T-helper 9 cell (primary cell): ENCODE data around the gene RERE.
"Not testable (repeated sequence)": the region's sequence is repeated elsewhere in the genome, so short reads cannot be mapped to it uniquely, and the experiment has no call there.

Experiments
- DNase-seq: peaks from one replicate; pipeline ENCODE4 v3.0.0-alpha.2; 2020

Gene RERE

DNA sequence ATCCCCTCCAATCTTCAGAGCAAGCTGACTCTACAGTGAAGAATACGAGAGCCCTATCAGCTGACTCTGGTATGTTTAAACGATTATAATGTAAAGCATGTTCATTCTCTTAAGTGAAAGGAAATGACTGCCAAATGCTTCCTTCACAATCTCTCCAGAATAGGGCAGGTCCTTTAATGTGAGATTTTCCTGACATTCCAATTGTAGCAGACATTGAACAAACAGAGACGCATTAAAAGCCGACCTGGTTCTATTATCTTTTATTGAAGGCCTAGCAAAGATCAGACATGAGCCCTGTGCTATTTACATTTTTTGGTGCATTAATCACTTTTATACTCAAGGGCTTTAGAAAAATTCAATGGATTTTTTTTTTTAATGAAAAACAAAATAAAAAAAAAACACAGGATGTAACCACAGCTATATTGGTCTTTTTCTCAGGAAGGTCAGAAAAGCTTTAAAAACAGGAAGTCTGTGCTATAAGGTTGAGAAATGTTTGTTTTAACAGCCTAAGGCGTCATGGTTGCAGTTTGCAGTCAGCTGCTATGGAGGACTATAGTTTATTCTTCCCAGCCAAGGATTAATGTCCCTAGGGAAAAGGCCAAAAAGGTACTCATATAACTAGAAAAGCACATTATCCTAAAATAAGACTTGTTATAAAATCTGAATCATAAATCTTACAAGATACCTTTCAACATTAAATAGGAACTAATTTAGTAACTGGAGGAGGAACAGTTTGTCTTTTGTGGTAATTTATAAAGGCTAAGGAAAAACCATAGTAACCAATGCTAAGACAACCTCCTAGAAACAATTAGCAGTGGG, 104.8 kb downstream of the RERE start:
- no peak for DNase-seq

GRCh38 chr1:8711873-8712412, 105.5 kb downstream of the RERE start:
- no peak for DNase-seq

GRCh38 chr1:8711151-8711550, 106.3 kb downstream of the RERE start:
- no peak for DNase-seq

DNA sequence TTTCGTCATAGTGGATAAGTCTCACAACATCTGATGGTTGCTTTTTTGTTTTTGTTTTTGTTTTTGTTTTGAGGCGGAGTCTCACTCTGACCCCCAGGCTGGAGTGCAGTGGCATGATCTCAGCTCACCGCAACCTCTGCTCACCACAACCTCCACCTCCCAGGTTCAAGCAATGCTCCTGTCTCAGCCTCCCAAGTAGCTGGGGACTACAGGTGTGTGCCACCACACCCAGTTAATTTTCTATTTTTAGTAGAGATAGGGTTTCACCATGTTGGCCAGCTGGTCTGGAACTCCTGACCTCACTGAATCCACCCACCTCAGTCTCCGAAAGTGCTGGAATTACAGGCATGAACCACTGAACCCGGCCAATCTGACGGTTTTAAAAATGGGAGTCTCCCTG, 109.2 kb downstream of the RERE start:
- no peak for DNase-seq

GRCh38 chr1:8706995-8707396, 110.4 kb downstream of the RERE start:
- DNase-seq, result no peak

GRCh38 chr1:8706291-8706690, 111.1 kb downstream of the RERE start:
- DNase-seq, result no peak

- DNase-seq, result no peak
These were observed 112.5 kb downstream of the RERE start for GRCh38 chr1:8704866-8705506.

DNA sequence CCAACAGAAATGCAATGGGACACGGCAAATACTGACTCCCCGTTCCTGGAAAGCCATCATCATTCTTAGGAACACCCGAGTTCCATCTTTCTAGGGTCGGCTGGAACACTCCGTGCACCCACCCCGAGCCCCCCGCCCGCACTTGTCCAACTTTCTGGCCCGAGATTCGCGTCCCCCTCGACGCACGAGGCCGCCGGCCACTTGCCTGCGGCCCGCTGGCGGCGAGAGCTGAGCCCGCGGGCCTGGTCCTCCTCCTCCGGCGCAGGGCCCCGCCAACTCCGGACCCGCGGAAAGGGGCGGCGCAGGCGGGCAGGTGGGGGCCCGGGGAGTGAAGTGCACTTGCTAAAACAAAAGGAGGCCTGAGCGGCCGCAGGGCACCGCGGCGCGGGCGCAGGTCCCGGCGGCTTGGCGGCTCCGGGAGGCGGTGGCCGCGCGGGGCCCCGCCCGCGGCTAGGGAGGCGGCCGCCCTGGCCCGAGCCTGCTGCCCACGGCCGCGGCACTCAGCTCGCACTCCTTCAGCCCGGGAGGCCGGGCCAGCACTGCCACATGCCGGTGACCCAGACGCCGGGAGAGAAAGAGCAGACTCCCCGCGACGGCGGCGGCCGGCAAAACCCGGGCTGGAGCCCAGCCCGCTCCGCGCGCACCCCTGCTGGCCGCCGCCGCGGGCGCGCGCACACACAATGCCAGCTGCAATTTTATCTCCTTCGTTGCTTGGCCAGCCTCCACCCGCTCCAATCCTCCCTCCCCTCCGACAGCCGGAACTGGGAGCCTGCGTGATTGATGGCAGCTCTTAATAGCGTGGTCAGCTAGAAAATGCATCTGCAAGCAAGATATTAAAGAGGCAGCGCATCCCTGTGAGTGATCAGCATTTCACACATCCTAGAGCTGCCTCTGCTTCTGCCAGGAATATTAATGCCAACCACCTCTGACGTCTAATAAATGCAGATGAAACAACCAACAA, 114.3 kb downstream of the RERE start:
- DNase-seq, result peak; percentile 30

DNA sequence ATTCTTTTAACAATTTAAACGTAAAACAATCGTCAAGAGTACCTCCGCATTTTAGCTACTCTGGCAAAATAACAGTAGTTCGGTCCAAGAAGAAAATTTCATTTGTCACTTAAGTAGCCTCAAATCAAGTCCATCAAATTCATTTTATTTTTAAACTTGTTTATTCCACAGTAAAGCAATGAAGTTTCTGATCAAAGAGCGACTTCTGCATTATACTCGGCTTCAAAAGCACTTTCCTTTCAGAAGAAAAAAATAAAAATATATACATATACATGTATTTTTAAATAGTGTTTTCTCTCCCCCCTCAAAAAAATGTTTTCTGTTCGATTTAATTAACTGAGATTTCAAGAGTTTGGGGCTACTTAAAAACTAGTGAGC, 115.0 kb downstream of the RERE start:
- DNase-seq, result no peak

DNA sequence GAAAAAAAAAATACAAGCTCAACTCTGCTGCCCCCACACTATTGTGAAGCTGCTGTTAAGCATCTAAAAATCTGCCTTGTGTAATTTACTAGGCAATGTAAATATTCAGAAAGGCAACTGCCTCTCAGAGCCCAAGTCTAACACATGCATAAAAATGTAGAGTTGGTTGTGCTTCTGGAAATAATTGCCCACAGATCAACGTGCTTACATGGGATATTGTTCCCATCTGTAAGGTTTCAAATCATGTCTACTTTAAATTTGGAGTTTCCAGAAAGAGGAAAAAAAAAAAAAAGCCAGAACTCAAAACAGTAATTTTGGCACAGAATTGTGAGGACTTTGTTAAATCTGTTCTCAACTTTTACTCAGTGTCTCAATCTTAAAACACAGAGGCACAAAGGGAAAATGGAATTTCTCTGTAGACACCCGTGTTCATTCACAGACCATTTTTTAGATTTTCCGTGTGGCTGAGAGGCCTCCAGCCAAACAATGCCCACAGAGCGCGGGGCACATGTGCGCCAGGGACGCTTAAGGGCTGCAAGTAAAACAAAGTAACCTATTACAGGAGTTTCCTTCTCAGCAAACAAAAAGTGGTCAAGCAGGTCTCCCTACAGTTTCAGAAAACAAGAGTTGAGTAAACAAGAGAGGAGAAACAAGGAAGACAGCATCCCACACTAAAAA, 115.5 kb downstream of the RERE start:
- no peak for DNase-seq

GRCh38 chr1:8699679-8700078, 117.8 kb downstream of the RERE start:
- DNase-seq, result no peak

- DNase-seq, result no peak
These were observed 118.4 kb downstream of the RERE start for GRCh38 chr1:8698937-8699447.

DNA sequence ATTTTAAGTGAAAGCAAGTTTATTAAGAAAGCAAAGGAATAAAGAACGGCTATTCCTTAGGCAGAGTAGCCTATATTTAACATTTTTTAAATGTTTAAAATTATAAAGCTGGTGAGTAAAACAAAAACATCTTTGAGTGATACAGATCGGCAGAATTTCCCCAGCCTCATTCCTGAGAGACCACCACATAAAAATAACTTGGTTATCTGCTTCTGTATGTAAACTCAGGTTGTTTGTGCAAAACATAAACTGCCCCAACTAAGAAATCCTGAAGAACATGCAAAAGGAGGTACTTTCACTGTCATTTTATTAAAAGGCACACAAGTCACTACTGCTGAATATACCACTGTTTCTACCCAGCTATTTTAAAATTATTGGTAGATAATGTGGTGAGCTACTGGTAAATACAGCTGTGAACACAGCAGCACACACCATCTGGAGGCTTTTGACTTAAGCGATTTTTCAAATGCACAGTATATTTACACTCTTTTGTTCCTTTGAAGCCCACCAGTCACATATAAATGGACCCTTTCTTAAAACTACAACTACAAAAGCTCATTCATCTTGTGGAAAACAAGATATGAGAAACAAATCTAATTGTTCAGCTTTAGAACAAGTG, 119.3 kb downstream of the RERE start:
- DNase-seq, result no peak

- DNase-seq, result not testable (repeated sequence)
These were observed 122.0 kb downstream of the RERE start for GRCh38 chr1:8695442-8695841.

DNA sequence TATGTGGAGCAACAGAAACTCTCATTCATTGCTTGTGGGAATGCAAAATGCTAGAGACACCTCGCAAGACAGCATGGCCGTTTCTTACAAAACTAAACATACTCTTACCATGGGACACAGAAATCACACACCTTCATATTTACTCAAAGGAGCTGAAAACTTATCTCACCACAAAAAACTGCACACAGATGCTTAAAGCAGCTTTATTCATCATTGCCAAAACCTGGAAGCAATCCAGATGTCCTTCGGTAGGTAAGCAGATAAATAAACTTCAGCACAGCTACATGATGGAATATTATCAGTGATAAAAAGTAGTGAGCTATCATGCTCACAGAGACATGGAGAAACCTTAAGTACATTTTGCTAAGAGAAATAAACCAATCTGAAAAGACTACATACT, 124.3 kb downstream of the RERE start:
- no peak for DNase-seq

- DNase-seq, result no peak
These were observed 125.8 kb downstream of the RERE start for GRCh38 chr1:8691662-8692061.

DNA sequence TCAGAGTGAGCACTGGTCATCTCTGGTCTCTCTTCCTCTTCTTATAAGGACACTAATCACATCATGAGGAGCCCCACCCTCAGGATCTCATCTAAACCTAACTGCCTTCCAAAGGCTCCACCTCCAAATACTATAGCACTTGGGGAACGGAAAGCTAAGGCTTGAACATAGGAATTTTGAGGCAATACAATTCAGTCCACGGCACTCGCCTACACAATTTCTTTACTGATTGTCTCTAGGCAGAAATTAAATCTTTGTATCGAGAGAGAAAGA, 127.3 kb downstream of the RERE start:
- DNase-seq, result no peak

DNA sequence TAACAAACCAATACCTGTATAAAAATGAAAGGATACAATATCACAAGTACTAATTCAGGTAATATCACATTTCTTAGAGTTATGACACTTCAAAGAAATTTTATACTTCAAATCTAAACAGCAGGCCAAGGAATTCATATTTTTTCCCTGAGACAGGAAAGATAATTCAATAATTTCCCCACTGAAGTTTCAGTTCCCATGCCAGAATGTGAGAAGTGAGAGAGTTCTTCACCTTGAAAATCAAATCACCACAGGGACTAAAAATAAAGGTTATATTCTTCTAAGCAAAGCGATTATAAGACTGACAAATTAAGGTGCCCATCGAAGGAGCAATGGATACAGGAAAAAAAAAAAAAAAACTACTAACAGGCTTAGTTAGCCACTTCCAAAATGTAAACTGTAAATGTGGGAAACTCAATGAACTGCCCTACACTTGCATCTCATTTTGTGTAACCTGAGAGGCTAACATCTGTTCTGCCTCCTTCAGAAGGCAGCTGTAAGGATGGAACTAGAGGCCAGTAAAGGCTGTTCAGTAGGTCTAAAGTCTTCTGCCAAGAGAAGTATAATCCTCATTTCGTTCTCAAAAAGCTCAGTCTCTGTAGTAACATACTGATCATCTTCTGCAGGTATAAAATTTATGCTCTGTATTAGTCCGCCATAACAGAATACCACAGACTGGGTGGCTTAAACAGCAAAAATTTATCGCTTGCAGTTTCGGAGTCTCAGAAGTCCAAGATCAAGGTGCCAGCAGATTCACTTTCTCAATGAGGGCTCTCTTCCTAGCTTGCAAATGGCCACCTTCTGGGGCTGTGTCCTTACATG, 127.8 kb downstream of the RERE start:
- DNase-seq, result no peak

DNA sequence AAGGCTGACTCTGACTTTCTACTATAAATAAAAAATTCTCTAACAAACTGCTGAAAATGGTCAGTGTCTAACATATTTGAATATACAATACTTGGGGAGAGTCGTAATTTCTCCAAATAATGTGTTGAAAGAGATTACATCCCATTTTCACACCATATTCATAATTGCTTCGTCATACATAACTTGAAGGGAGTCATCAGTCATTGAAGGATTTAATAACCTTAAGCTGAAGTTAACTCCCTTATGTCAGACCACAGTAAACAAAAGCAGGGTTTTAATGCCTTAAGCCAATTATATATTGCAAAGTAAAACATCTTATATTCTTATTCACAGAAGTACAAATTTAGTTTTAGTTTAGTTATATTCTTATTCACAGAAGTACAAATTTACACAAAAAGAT, 129.9 kb downstream of the RERE start:
- DNase-seq, result no peak

DNA sequence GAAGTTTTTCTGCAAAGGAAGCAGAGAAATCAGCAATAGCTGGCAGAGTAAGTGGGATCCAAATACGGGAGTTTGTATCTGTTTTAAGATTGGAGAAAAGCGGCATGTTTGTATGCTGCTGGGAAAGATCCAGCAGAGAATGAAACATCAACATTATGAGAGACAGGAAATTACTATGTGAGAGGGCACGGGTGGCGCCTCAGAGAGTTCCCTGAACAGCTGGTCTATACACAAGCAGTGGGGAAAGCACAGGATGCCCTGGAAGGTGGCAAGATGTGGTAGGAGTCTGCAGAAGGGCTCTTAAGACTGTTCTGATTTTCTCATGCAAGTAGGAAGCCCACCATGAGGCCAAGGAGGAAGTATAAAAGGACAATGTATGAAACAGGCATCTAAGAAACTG, 130.4 kb downstream of the RERE start:
- DNase-seq, result no peak

GRCh38 chr1:8685463-8685862, 132.0 kb downstream of the RERE start:
- no peak for DNase-seq
